ENCODE results near the gene BRD8.

The BRD8 gene

DNA sequence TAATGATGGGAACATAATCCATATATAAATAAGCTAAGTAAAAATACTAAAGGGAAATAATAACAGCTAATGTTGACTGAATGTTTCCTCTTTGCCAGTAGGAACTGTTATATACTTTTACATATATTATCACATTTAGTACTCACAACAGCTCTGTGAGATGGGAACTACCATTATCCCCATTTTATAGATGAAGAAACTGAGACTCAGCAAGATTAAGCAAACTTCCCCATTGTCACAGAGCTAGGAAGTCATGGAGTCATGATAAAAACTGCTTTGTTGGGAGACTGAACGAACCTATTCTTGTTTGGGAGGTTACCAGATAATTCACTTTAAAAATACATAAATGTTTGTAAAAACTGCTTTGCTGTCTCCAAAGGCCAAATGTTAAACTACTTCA, 71.2 kb downstream of the BRD8 start:
- WGBS: no CpG with 5 or more reads among the region's 1 CpG

GRCh38 chr5:138105709-138106108, 72.7 kb downstream of the BRD8 start:
- Histone ChIP-seq H3K18ac (ENCODE audit: low read depth in 1 of 2, low read length in 2 of 2) (no peak overlapping the region), H2AFZ (ENCODE audit: low read depth, low read length) (no peak overlapping the region), H2BK5ac (ENCODE audit: low read depth, low read length, poor library complexity, severe bottlenecking) (no peak overlapping the region), H3K14ac (ENCODE audit: low read length in 2 of 2) (no peak overlapping the region), H4K8ac (ENCODE audit: low read length) (no peak overlapping the region), H3K36me3 (ENCODE audit: control insufficient read depth in 1 of 2, insufficient read depth in 2 of 2, low read depth in 1 of 2, low read length in 2 of 2) (no peaks in the 10 kb centered on the region), H3K9me3 (ENCODE audit: control insufficient read depth, low read length) (no peaks in the 10 kb centered on the region), H3K4me1 (ENCODE audit: control insufficient read depth, insufficient read depth, low read depth, low read length) (peaks cover 2% of the 10 kb centered on the region), H3K4me2 (ENCODE audit: low read length, poor library complexity, severe bottlenecking) (no peak overlapping the region), H2BK12ac (ENCODE audit: low read length in 2 of 2) (no peak overlapping the region), H3K27me3 (ENCODE audit: control insufficient read depth in 1 of 2, insufficient read depth in 1 of 2, low read length in 2 of 2) (peaks cover 12 to 34% of the 10 kb centered on the region in 2 experiments), H3K4me3 (ENCODE audit: insufficient read depth in 1 of 2, low read depth in 1 of 2, low read length in 2 of 2) (no peak overlapping the region), H4K91ac (ENCODE audit: low read length) (no peak overlapping the region), H3K27ac (ENCODE audit: low read length, poor library complexity, severe bottlenecking) (no peak overlapping the region), H3K23ac (ENCODE audit: low read length in 2 of 2) (no peak overlapping the region), H3K79me1 (replicated peaks; ENCODE audit: low read length, poor library complexity, severe bottlenecking) (no peaks in the 10 kb centered on the region), H3K4ac (ENCODE audit: low read depth in 1 of 2, low read length in 2 of 2) (no peak overlapping the region), H2BK120ac (ENCODE audit: low read depth, low read length) (no peak overlapping the region), H2AK5ac (ENCODE audit: low read length, severe bottlenecking) (no peak overlapping the region), H2BK15ac (ENCODE audit: low read depth, poor library complexity, severe bottlenecking) (no peak overlapping the region), H3K9ac (ENCODE audit: low read length) (no peak overlapping the region)
- WGBS: 85% methylated on average over 6 of the region's 6 CpGs
- no peak for DNase-seq

More for the DNA sequence above, 71.2 kb downstream of the BRD8 start:
- Histone ChIP-seq H3K4ac (ENCODE audit: low read depth in 1 of 2, low read length in 2 of 2) (no peak overlapping the region), H3K27ac (ENCODE audit: low read length, poor library complexity, severe bottlenecking) (no peak overlapping the region), H2BK15ac (ENCODE audit: low read depth, poor library complexity, severe bottlenecking) (no peak overlapping the region), H3K4me1 (ENCODE audit: control insufficient read depth, insufficient read depth, low read depth, low read length) (peaks cover 2% of the 10 kb centered on the region), H2AFZ (ENCODE audit: low read depth, low read length) (no peak overlapping the region), H3K18ac (ENCODE audit: low read depth in 1 of 2, low read length in 2 of 2) (no peak overlapping the region), H3K4me2 (ENCODE audit: low read length, poor library complexity, severe bottlenecking) (no peak overlapping the region), H2AK5ac (ENCODE audit: low read length, severe bottlenecking) (no peak overlapping the region), H3K9me3 (ENCODE audit: control insufficient read depth, low read length) (no peaks in the 10 kb centered on the region), H2BK5ac (ENCODE audit: low read depth, low read length, poor library complexity, severe bottlenecking) (no peak overlapping the region), H3K36me3 (ENCODE audit: control insufficient read depth in 1 of 2, insufficient read depth in 2 of 2, low read depth in 1 of 2, low read length in 2 of 2) (no peaks in the 10 kb centered on the region), H3K9ac (ENCODE audit: low read length) (no peak overlapping the region), H2BK12ac (ENCODE audit: low read length in 2 of 2) (no peak overlapping the region), H2BK120ac (ENCODE audit: low read depth, low read length) (no peak overlapping the region), H3K79me1 (replicated peaks; ENCODE audit: low read length, poor library complexity, severe bottlenecking) (no peaks in the 10 kb centered on the region), H4K8ac (ENCODE audit: low read length) (no peak overlapping the region), H3K27me3 (ENCODE audit: control insufficient read depth in 1 of 2, insufficient read depth in 1 of 2, low read length in 2 of 2) (peaks cover 6 to 33% of the 10 kb centered on the region in 2 experiments), H4K91ac (ENCODE audit: low read length) (no peak overlapping the region), H3K4me3 (ENCODE audit: insufficient read depth in 1 of 2, low read depth in 1 of 2, low read length in 2 of 2) (no peak overlapping the region), H3K14ac (ENCODE audit: low read length in 2 of 2) (no peak overlapping the region), H3K23ac (ENCODE audit: low read length in 2 of 2) (no peak overlapping the region)
- DNase-seq: no peak

DNA sequence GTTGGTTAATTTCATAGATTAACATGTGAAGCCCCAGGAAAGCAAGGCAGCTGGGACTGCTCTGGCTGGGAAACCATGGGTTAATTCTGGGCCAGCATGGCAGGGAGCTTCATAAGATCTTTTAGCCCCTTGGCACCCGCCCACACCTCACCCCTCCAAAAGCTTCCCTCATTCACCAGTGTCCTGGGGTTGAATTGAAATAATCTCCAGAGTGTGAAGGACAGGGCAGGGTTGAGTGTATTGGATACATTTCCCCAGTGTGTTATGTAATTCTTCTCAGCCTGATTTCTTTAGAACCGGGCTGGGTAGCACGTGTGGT, 75.2 kb downstream of the BRD8 start:
- Histone ChIP-seq H3K14ac (ENCODE audit: low read length in 2 of 2) (no peak overlapping the region), H2AK5ac (ENCODE audit: low read length, severe bottlenecking) (no peak overlapping the region), H2AFZ (ENCODE audit: low read depth, low read length) (no peak overlapping the region), H3K23ac (ENCODE audit: low read length in 2 of 2) (no peak overlapping the region), H3K9me3 (ENCODE audit: control insufficient read depth, low read length) (no peaks in the 10 kb centered on the region), H3K79me1 (replicated peaks; ENCODE audit: low read length, poor library complexity, severe bottlenecking) (no peaks in the 10 kb centered on the region), H2BK5ac (ENCODE audit: low read depth, low read length, poor library complexity, severe bottlenecking) (no peak overlapping the region), H4K91ac (ENCODE audit: low read length) (no peak overlapping the region), H2BK120ac (ENCODE audit: low read depth, low read length) (no peak overlapping the region), H3K4me1 (ENCODE audit: control insufficient read depth, insufficient read depth, low read depth, low read length) (no peaks in the 10 kb centered on the region), H3K4me3 (ENCODE audit: insufficient read depth in 1 of 2, low read depth in 1 of 2, low read length in 2 of 2) (no peak overlapping the region), H4K8ac (ENCODE audit: low read length) (no peak overlapping the region), H3K18ac (ENCODE audit: low read depth in 1 of 2, low read length in 2 of 2) (no peak overlapping the region), H3K36me3 (ENCODE audit: control insufficient read depth in 1 of 2, insufficient read depth in 2 of 2, low read depth in 1 of 2, low read length in 2 of 2) (no peaks in the 10 kb centered on the region), H2BK15ac (ENCODE audit: low read depth, poor library complexity, severe bottlenecking) (no peak overlapping the region), H3K4me2 (ENCODE audit: low read length, poor library complexity, severe bottlenecking) (no peak overlapping the region), H3K27ac (ENCODE audit: low read length, poor library complexity, severe bottlenecking) (no peak overlapping the region), H3K27me3 (ENCODE audit: control insufficient read depth in 1 of 2, insufficient read depth in 1 of 2, low read length in 2 of 2) (peaks cover 17 to 37% of the 10 kb centered on the region in 2 experiments), H3K4ac (ENCODE audit: low read depth in 1 of 2, low read length in 2 of 2) (no peak overlapping the region), H3K9ac (ENCODE audit: low read length) (no peak overlapping the region), H2BK12ac (ENCODE audit: low read length in 2 of 2) (no peak overlapping the region)
- no peak for DNase-seq
- no CpG with 5 or more reads among the region's 3 CpGs for WGBS

DNA sequence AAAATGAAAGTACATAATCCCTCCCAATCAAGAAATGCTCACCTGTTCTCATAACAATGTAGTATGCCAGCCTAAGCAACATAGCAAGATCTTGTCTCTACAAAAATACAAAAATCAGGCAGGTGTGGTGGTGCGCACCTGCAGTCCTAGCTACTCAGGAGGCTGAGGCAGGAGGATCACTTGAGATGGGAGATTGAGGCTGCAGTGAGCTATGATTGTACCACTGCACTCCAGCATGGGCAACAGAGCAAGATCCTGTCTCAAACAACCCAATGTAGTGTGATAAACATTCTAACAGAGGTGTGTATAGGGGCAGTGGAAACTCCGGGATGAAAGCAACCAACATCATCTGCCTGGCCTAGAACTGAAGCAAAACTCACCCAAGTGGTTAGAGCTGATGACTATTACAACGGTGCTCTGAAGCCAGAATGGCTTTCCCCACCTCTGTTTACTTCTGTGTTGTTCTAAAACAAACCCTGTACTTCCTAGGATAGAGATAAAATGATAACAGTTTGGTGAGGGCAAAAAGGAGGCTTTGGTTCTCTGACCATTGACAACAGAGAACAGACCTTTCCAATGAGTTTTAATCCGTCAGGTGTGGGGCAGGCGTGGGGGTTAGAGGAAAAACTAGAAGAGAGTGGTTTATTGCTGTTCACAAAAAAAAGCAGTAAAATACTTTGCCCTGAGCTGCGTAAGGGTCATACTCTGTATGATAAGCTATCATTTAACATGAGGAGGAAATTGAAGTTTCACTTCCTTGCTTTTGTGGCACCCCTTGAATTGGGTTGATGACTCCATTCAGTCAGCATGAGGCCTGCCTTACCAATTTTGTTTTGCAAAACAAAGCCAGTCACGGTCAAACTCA, 75.7 kb downstream of the BRD8 start:
- DNase-seq: no peak
- Histone ChIP-seq H3K4me1 (ENCODE audit: control insufficient read depth, insufficient read depth, low read depth, low read length) (no peaks in the 10 kb centered on the region), H2BK120ac (ENCODE audit: low read depth, low read length) (no peak overlapping the region), H3K23ac (ENCODE audit: low read length in 2 of 2) (no peak overlapping the region), H2BK5ac (ENCODE audit: low read depth, low read length, poor library complexity, severe bottlenecking) (no peak overlapping the region), H3K4me3 (ENCODE audit: insufficient read depth in 1 of 2, low read depth in 1 of 2, low read length in 2 of 2) (no peak overlapping the region), H2BK15ac (ENCODE audit: low read depth, poor library complexity, severe bottlenecking) (no peak overlapping the region), H3K27me3 (ENCODE audit: control insufficient read depth in 1 of 2, insufficient read depth in 1 of 2, low read length in 2 of 2) (peaks cover 17 to 37% of the 10 kb centered on the region in 2 experiments), H3K79me1 (replicated peaks; ENCODE audit: low read length, poor library complexity, severe bottlenecking) (no peaks in the 10 kb centered on the region), H2AFZ (ENCODE audit: low read depth, low read length) (no peak overlapping the region), H2AK5ac (ENCODE audit: low read length, severe bottlenecking) (no peak overlapping the region), H3K9me3 (ENCODE audit: control insufficient read depth, low read length) (no peaks in the 10 kb centered on the region), H3K4me2 (ENCODE audit: low read length, poor library complexity, severe bottlenecking) (no peak overlapping the region), H3K36me3 (ENCODE audit: control insufficient read depth in 1 of 2, insufficient read depth in 2 of 2, low read depth in 1 of 2, low read length in 2 of 2) (no peaks in the 10 kb centered on the region), H3K18ac (ENCODE audit: low read depth in 1 of 2, low read length in 2 of 2) (no peak overlapping the region), H2BK12ac (ENCODE audit: low read length in 2 of 2) (no peak overlapping the region), H3K27ac (ENCODE audit: low read length, poor library complexity, severe bottlenecking) (no peak overlapping the region), H3K4ac (ENCODE audit: low read depth in 1 of 2, low read length in 2 of 2) (no peak overlapping the region), H3K9ac (ENCODE audit: low read length) (no peak overlapping the region), H3K14ac (ENCODE audit: low read length in 2 of 2) (no peak overlapping the region), H4K8ac (ENCODE audit: low read length) (no peak overlapping the region), H4K91ac (ENCODE audit: low read length) (no peak overlapping the region)
- 54% methylated on average over 7 of the region's 7 CpGs for WGBS

All from mesenchymal stem cell (in vitro differentiated cells and primary cell).